22Rv1 (cell line): ENCODE data around the gene SRMS.

Experiments
- ZFX ChIP-seq: fragments of 450-650 bp; IDR thresholded peaks from 2 replicates; pipeline ENCODE4 v1.6.1; 2017; ENCODE audit warnings: antibody characterized with exemption, borderline replicate concordance
- TF ChIP-seq, protein P1 (sequence below): fragments of 450-650 bp; IDR thresholded peaks from 2 replicates; pipeline ENCODE4 v1.5.1; 2017; ENCODE audit warnings: mild to moderate bottlenecking

DNA sequence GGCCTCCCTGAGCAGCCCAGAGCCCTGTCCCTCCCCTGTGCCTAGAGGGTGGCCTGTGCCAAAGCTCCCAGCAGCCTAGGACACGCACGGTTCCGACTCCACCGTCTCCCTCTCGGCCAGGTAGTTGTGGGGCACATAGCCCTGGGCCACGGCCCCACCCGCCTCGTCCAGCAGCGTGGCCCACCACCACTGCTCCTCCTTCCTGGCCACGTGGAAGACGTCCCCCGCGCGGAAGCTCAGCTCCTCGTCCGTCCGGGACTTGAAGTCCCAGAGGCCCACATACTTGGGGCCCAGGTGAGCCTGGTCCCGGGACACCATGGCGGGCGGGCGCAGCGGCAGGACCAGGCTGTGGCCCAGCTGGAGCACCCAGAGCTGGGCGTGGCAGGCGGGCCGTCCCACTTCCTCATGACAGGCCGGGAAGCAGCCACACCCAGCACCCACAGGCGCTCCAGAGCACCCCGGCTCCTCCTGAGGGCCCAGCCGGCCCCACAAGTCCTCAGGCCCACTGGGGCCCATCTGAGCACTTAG is 10.5 kb downstream of the SRMS start, which contains the start of gene PTK6:
- TF ChIP-seq, protein P1, sequence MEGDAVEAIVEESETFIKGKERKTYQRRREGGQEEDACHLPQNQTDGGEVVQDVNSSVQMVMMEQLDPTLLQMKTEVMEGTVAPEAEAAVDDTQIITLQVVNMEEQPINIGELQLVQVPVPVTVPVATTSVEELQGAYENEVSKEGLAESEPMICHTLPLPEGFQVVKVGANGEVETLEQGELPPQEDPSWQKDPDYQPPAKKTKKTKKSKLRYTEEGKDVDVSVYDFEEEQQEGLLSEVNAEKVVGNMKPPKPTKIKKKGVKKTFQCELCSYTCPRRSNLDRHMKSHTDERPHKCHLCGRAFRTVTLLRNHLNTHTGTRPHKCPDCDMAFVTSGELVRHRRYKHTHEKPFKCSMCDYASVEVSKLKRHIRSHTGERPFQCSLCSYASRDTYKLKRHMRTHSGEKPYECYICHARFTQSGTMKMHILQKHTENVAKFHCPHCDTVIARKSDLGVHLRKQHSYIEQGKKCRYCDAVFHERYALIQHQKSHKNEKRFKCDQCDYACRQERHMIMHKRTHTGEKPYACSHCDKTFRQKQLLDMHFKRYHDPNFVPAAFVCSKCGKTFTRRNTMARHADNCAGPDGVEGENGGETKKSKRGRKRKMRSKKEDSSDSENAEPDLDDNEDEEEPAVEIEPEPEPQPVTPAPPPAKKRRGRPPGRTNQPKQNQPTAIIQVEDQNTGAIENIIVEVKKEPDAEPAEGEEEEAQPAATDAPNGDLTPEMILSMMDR = no peak
- no peak for TF ChIP-seq ZFX
